B cell (primary cell): Measurements from ENCODE around the gene NYAP2. TPM values are rescaled to one million over a fixed set of nuclear protein-coding genes. Genes with fewer than 3 reads are reported as not detected.

Experiments
- ATAC-seq: fragments of 200-7000 bp; cut with Tn5 transposase; one replicate; pipeline ENCODE4 v1.10.0; 2021; ENCODE audit warnings: low read depth, mild to moderate bottlenecking, moderate number of reproducible peaks, moderate library complexity
- CTCF ChIA-PET: fragments of 350-600 bp; sonication (Branson Sonifier 250); formaldehyde crosslinking; loops from one replicate; lab custom pipeline; 2021; ENCODE audit warnings: antibody characterized with exemption, inconsistent platforms; lab: Charles Lee
- POLR2A ChIA-PET: fragments of 350-600 bp; sonication (Branson Sonifier 250); formaldehyde crosslinking; loops from one replicate; lab custom pipeline; 2021; ENCODE audit warnings: antibody characterized with exemption; lab: Charles Lee
- DNase-seq: peaks from one replicate; pipeline ENCODE4 v3.0.0; 2013
- H2AFZ ChIP-seq: 2 replicates; pipeline ENCODE4 v1.6.1; 2012; ENCODE audit warnings: mild to moderate bottlenecking, low read depth, low read length; ENCODE audit not compliant: insufficient read depth, poor library complexity, severe bottlenecking
- H3K27ac ChIP-seq, 2 donors: 1 replicate in 1 of 2; 2 replicates in 1 of 2; pipeline ENCODE4 v1.5.1; 2012 to 2013; ENCODE audit warnings: low read length in 2 of 2, mild to moderate bottlenecking in 2 of 2, moderate library complexity in 1 of 2
- H3K27me3 ChIP-seq, 4 experiments: fragments of 200-600 bp in 1 of 4; sonication (generic) in 1 of 4; replicated peaks in 1 of 4; 1 replicate in 2 of 4; 2 replicates in 2 of 4; pipeline versions ENCODE4 v1.6.1 to v1.7.0; 2013 to 2016; ENCODE audit warnings: low read length in 3 of 4, mild to moderate bottlenecking in 2 of 4, mixed read lengths in 1 of 4, moderate library complexity in 1 of 4; ENCODE audit not compliant: insufficient read depth in 4 of 4, control insufficient read depth in 3 of 4; ENCODE audit errors: control extremely low read depth in 1 of 4
- H3K36me3 ChIP-seq, 2 experiments: replicated peaks in 1 of 2; 1 replicate in 1 of 2; 2 replicates in 1 of 2; pipeline versions ENCODE4 v1.6.1 to v1.7.1; 2013; ENCODE audit warnings: low read length in 1 of 2; ENCODE audit not compliant: insufficient read depth in 2 of 2, control insufficient read depth in 1 of 2; ENCODE audit errors: control extremely low read depth in 1 of 2, extremely low read depth in 1 of 2
- H3K4me1 ChIP-seq, 2 donors: fragments of 200-600 bp in 1 of 2; sonication (generic) in 1 of 2; 1 replicate in 1 of 2; 2 replicates in 1 of 2; pipeline versions ENCODE4 v1.5.1 to v1.6.1; 2013 to 2017; ENCODE audit warnings: low read length in 2 of 2; ENCODE audit not compliant: control insufficient read depth in 2 of 2, insufficient read depth in 2 of 2
- H3K4me2 ChIP-seq: replicated peaks from 2 replicates; pipeline ENCODE3; 2012; ENCODE audit warnings: mild to moderate bottlenecking, low read depth, low read length; ENCODE audit not compliant: poor library complexity, severe bottlenecking
- H3K4me3 ChIP-seq, 5 experiments: fragments of 200-600 bp in 1 of 5; sonication (generic) in 1 of 5; 1 replicate in 3 of 5; 2 replicates in 2 of 5; pipeline versions ENCODE4 v1.5.1 to v1.7.0; 2011 to 2016; ENCODE audit warnings: low read length in 4 of 5, mild to moderate bottlenecking in 4 of 5, low read depth in 2 of 5, control low read depth in 1 of 5, moderate library complexity in 1 of 5; ENCODE audit not compliant: insufficient read depth in 1 of 5; ENCODE audit errors: control extremely low read depth in 1 of 5, extremely low read depth in 1 of 5
- H3K79me2 ChIP-seq: fragments of 200-600 bp; sonication (generic); one replicate; pipeline ENCODE4 v1.6.0; 2016; ENCODE audit warnings: low read length; ENCODE audit not compliant: control insufficient read depth, insufficient read depth
- H3K9ac ChIP-seq: fragments of 200-600 bp; sonication (generic); 2 replicates; pipeline ENCODE4 v1.6.1; 2017; ENCODE audit warnings: mild to moderate bottlenecking, low read length, moderate library complexity
- H3K9me3 ChIP-seq, 3 donors: one replicate each; pipeline versions ENCODE4 v1.6.1 to v1.7.1; 2013; ENCODE audit warnings: low read length in 2 of 3; ENCODE audit not compliant: control insufficient read depth in 2 of 3, insufficient read depth in 1 of 3; ENCODE audit errors: control extremely low read depth in 1 of 3
- H4K20me1 ChIP-seq: 2 replicates; pipeline ENCODE4 v1.6.0; 2012; ENCODE audit warnings: mild to moderate bottlenecking, low read length; ENCODE audit not compliant: insufficient read depth, control insufficient read depth, poor library complexity, severe bottlenecking
- H3K27ac Mint-ChIP-seq: one replicate; pipeline ENCODE4 v1.8.0; 2021; ENCODE audit warnings: mixed read lengths
- H3K27me3 Mint-ChIP-seq: one replicate; pipeline ENCODE4 v1.8.0; 2021; ENCODE audit warnings: mixed read lengths
- H3K4me1 Mint-ChIP-seq: one replicate; pipeline ENCODE4 v1.8.0; 2021; ENCODE audit warnings: mixed read lengths
- H3K4me3 Mint-ChIP-seq: one replicate; pipeline ENCODE4 v1.8.0; 2021; ENCODE audit warnings: mixed read lengths
- H3K9me3 Mint-ChIP-seq: one replicate; pipeline ENCODE4 v1.8.0; 2022; ENCODE audit warnings: mixed read lengths; ENCODE audit not compliant: insufficient read depth
- CTCF ChIP-seq: fragments of 200-600 bp; IDR thresholded peaks from one replicate; pipeline ENCODE4 v1.8.0; 2022; ENCODE audit warnings: antibody characterized with exemption, mild to moderate bottlenecking
- EZH2 ChIP-seq: IDR thresholded peaks from 2 replicates; pipeline ENCODE4 v1.6.1; 2012; ENCODE audit warnings: borderline replicate concordance, low read depth, mild to moderate bottlenecking, moderate library complexity, low read length; ENCODE audit not compliant: insufficient read depth, poor library complexity, severe bottlenecking
- WGBS: methylation state at CpG from one replicate; pipeline ENCODE4 v1.1.5; 2013; ENCODE audit warnings: missing lambda C conversion rate; ENCODE audit not compliant: insufficient coverage; 5-methylcytosine and 5-hydroxymethylcytosine counted together
- intact Hi-C: fragments of 100-400 bp; cut with micrococcal nuclease; formaldehyde crosslinking; loops from one replicate; pipeline ENCODE4 v1.10.0; 2022
- polyA plus RNA-seq: library from polyadenylated mRNA; depleted of rRNA; stranded (reverse); fragments of >200 nt; gene quantifications from 2 replicates; pipeline ENCODE4 v1.2.3, GENCODE V29; 2012
- total RNA-seq, 2 donors: library from RNA; stranded (reverse); fragments of 120-200 nt in 1 of 2; gene quantifications; 1 replicate in 1 of 2; 2 replicates in 1 of 2; pipeline versions ENCODE4 v1.2.3 to v1.2.4, GENCODE V29; 2013 to 2022

The NYAP2 gene
- total and polyA plus RNA-seq, 2 donors (not counting 1 experiment from before 2014, with no cell fraction given), result 0.12 to 0.17 TPM

GRCh38 chr2:225366731-225367130, 32.8 kb upstream of the NYAP2 start:
- Mint-ChIP-seq H3K4me3 (no peak overlapping the region), H3K4me1 (no peaks in the 10 kb centered on the region), H3K27me3 (peaks cover 9% of the 10 kb centered on the region), H3K27ac (no peak overlapping the region), H3K9me3 (no peaks in the 10 kb centered on the region)
- intact Hi-C loops, result no loop called here
- Histone ChIP-seq H3K27me3 (no peaks in the 10 kb centered on the region), H3K9ac (no peak overlapping the region), H3K36me3 (no peaks in the 10 kb centered on the region), H2AFZ (no peak overlapping the region), H3K4me3 (no peak overlapping the region), H3K79me2 (no peaks in the 10 kb centered on the region), H3K4me2 (no peak overlapping the region), H4K20me1 (no peaks in the 10 kb centered on the region), H3K9me3 (no peaks in the 10 kb centered on the region), H3K4me1 (no peaks in the 10 kb centered on the region), H3K27ac (no peak overlapping the region)
- ATAC-seq (no peak), DNase-seq (no peak)
- CTCF ChIA-PET, result no interaction called here
- POLR2A ChIA-PET, result no interaction called here
- no peak for TF ChIP-seq CTCF
- TF ChIP-seq EZH2, result no peak

GRCh38 chr2:225367482-225367881, 32.0 kb upstream of the NYAP2 start:
- Histone ChIP-seq H3K36me3 (no peaks in the 10 kb centered on the region), H3K27me3 (no peaks in the 10 kb centered on the region), H3K9me3 (no peaks in the 10 kb centered on the region), H4K20me1 (no peaks in the 10 kb centered on the region), H2AFZ (no peak overlapping the region), H3K4me2 (no peak overlapping the region), H3K9ac (no peak overlapping the region), H3K27ac (no peak overlapping the region), H3K4me3 (no peak overlapping the region), H3K4me1 (no peaks in the 10 kb centered on the region), H3K79me2 (no peaks in the 10 kb centered on the region)
- TF ChIP-seq EZH2 (no peak), CTCF (no peak)
- ATAC-seq (no peak), DNase-seq (no peak)
- H3K4me3 Mint-ChIP-seq, result no peak overlapping the region
- intact Hi-C loops, result no loop called here
- H3K4me1 Mint-ChIP-seq, result no peaks in the 10 kb centered on the region
- CTCF ChIA-PET, result no interaction called here
- WGBS, result 33% methylated on average over 1 of the region's 1 CpG
- H3K27me3 Mint-ChIP-seq, result peaks cover 9% of the 10 kb centered on the region
- POLR2A ChIA-PET, result no interaction called here
- no peaks in the 10 kb centered on the region for H3K9me3 Mint-ChIP-seq
- no peak overlapping the region for H3K27ac Mint-ChIP-seq
